Measurements from ENCODE around the gene GNAL.

DNA sequence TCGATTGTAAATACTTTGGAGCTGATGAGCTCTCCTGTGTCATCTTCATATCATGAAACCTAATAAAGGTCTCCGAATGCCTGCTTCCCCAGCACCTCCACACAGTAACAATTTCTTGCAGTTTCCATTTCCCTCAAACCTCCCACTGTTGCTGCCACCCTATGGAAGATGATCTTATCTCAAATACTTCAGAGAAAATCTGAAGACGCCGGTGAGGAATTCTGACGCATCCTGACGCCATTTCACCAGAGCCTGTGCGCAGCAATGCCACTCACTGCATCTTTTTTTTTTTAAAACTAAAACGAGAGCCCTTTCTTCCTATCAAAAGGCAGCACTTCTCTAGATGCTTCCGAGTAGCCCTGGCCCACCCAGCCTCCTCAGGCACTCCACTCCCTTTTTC, 31.9 kb upstream of the GNAL start:
- no peak for TF ChIP-seq CTCF (conservative IDR thresholded peaks at IDR 0.05; ENCODE audit: low read depth, low read length)
- TF ChIP-seq EZH2 (IDR thresholded peaks at IDR 0.05; ENCODE audit: borderline replicate concordance, low read depth, low read length, poor library complexity, severe bottlenecking) = no peak

Data from A673 (cell line).